KOPT-K1 (cell line): ENCODE data around the gene STON2.
"Not testable (repeated sequence)": the region's sequence is repeated elsewhere in the genome, so short reads cannot be mapped to it uniquely, and the experiment has no call there.

Source experiments
- H3K27ac ChIP-seq: fragments of 200-600 bp; sonication (generic); 2 replicates; pipeline ENCODE4 v1.5.1; 2016; ENCODE audit warnings: antibody characterized with exemption, mild to moderate bottlenecking, low read depth, low read length; ENCODE audit not compliant: poor library complexity, severe bottlenecking
- H3K36me3 ChIP-seq: fragments of 200-600 bp; sonication (generic); 2 replicates; pipeline ENCODE4 v1.5.1; 2017; ENCODE audit warnings: antibody characterized with exemption, mild to moderate bottlenecking, low read length, moderate library complexity; ENCODE audit not compliant: insufficient read depth
- H3K9me3 ChIP-seq: fragments of 200-600 bp; sonication (generic); 2 replicates; pipeline ENCODE4 v1.5.1; 2017; ENCODE audit warnings: antibody characterized with exemption, low read length, mild to moderate bottlenecking; ENCODE audit not compliant: insufficient read depth, poor library complexity, severe bottlenecking

STON2 gene

GRCh38 chr14:81432219-81432661 lies 32.1 kb upstream of the STON2 start:
- no peaks in the 10 kb centered on the region for H3K36me3 ChIP-seq
- H3K27ac ChIP-seq = no peak overlapping the region
- peaks cover 4% of the 10 kb centered on the region for H3K9me3 ChIP-seq

DNA sequence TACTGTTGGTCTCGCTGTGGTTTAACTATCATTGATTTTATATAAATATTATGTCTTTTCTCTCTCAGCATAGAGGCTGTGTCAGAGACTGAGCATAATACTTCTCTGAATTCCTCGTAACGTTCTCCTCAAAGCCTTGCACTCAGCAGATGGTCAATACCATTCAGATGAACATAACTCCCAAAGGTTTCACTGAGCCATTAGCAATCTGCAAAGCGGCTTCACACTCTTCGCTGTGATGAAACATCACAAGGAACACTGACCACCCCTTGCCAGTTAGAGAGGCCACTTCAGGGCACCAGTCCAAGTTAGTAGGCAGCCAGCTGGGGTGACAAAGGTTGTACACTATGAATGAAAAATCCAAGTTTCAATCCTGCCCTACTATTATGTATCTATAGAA lies 30.1 kb upstream of the STON2 start:
- Histone ChIP-seq H3K36me3 (no peaks in the 10 kb centered on the region), H3K27ac (no peak overlapping the region), H3K9me3 (no peaks in the 10 kb centered on the region)

DNA sequence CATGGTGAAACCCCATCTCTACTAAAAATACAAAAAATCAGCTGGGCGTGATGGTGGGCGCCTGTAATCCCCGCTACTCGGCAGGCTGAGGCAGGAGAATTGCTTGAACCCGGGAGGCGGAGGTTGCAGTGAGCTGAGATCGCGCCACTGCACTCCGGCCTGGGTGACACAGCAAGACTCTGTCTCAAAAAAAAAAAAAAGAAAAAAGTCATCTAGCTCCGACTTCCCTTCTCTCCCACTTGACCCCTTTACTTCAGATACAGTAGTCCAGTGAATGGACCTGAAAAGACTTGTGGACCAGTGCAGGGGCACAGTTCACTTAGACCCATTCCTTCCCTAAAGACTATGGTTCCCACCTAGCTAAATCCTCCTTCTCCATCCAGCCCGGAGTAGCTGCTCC lies 29.6 kb upstream of the STON2 start:
- H3K27ac ChIP-seq, H3K9me3 ChIP-seq: not testable (repeated sequence)

GRCh38 chr14:81429028-81429427 lies 28.9 kb upstream of the STON2 start:
- Histone ChIP-seq H3K36me3 (no peaks in the 10 kb centered on the region), H3K27ac (no peak overlapping the region), H3K9me3 (no peaks in the 10 kb centered on the region)

More for the DNA sequence above, 29.6 kb upstream of the STON2 start:
- H3K36me3 ChIP-seq = not testable (repeated sequence)

- no peak overlapping the region for H3K27ac ChIP-seq
- H3K36me3 ChIP-seq = no peaks in the 10 kb centered on the region
These were observed 27.4 kb upstream of the STON2 start for GRCh38 chr14:81427348-81428058.

GRCh38 chr14:81423504-81423903 lies 23.4 kb upstream of the STON2 start:
- peaks cover 2% of the 10 kb centered on the region for H3K9me3 ChIP-seq
- H3K36me3 ChIP-seq = no peaks in the 10 kb centered on the region
- no peak overlapping the region for H3K27ac ChIP-seq

More at GRCh38 chr14:81427348-81428058, 27.4 kb upstream of the STON2 start:
- no peaks in the 10 kb centered on the region for H3K9me3 ChIP-seq

DNA sequence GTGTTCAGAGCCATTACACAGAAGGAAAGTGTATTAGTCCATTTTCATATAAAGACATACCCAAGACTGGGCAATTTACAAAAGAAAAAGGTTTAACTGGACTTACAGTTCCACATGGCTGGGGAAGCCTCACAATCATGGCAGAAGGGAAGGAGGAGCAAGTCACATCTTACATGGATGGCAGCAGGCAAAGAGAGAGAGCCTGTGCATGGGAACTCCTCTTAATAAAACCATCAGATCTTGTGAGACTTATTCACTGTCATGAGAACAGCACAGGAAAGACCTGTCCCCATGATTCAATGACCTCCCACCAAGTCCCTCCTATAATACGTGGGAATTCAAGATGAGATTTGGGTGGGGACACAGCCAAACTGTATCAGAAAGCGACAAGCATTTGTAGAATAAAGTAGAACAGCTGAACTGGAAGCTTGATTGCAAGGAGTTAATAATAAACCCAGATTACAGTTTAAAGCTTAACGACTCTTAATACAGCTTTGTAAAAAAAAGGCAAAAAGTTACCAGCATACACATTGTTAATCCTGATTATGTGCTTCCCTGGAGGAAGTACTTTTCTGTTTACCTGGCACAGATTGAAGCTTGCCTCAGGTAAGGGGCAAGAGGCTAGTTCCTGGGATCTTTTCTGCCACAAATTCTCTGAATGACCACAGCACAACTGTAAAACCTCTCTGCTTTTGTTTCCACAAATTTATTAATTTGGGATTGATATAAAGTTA lies 18.1 kb upstream of the STON2 start:
- no peak overlapping the region for H3K27ac ChIP-seq
- peaks cover 14% of the 10 kb centered on the region for H3K9me3 ChIP-seq
- no peaks in the 10 kb centered on the region for H3K36me3 ChIP-seq

- no peak overlapping the region for H3K27ac ChIP-seq
- peaks cover 14% of the 10 kb centered on the region for H3K9me3 ChIP-seq
- no peaks in the 10 kb centered on the region for H3K36me3 ChIP-seq
These were observed 16.9 kb upstream of the STON2 start for GRCh38 chr14:81416981-81417380.

- Histone ChIP-seq H3K36me3 (no peaks in the 10 kb centered on the region), H3K27ac (no peak overlapping the region), H3K9me3 (peaks cover 14% of the 10 kb centered on the region)
These were observed 16.2 kb upstream of the STON2 start for GRCh38 chr14:81416194-81416952.

DNA sequence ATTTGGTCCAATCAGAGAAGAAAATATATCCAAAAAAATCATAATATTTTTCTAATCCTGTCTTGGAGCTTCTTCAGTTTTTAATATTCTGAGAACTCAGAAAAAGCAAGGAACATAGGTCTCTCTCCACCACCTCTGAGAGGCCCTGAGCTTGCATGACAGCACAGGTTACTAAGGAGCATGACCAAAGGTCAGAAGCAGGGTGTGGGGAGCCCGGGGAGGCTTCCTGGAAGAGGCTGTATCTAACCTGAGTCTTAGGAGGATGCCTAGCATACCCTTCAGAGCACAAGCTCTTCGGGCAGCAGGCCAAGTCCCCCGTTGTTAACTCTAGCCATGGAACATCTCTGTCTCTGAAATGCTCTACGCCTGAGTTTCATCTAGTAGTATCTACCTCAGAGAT lies 15.7 kb upstream of the STON2 start:
- Histone ChIP-seq H3K36me3 (no peaks in the 10 kb centered on the region), H3K9me3 (peaks cover 14% of the 10 kb centered on the region), H3K27ac (no peak overlapping the region)

GRCh38 chr14:81414123-81414522 lies 14.0 kb upstream of the STON2 start:
- Histone ChIP-seq H3K9me3 (peaks cover 14% of the 10 kb centered on the region), H3K27ac (no peak overlapping the region), H3K36me3 (no peaks in the 10 kb centered on the region)

DNA sequence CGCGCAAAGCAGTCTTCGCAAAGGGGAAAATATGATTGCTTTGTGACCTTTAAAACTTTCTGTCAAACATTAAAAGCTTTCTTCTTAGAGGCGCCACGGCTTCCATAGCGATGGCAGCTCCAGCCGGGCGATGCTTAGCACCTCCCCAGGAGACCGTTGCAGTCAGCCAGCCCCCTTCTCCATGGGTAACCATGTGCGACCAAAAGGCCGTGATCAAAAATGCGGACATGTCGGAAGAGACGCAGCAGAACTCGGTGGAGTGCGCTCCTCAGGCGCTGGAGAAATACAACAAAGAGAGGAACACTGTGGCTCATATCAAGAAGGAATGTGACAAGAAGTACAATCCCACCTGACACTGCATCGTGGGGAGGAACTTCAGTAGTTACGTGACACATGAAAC lies 12.7 kb upstream of the STON2 start:
- H3K27ac ChIP-seq = no peak overlapping the region
- no peaks in the 10 kb centered on the region for H3K36me3 ChIP-seq
- peaks cover 7% of the 10 kb centered on the region for H3K9me3 ChIP-seq

GRCh38 chr14:81408595-81408994 lies 8.5 kb upstream of the STON2 start:
- H3K27ac ChIP-seq = no peak overlapping the region
- no peaks in the 10 kb centered on the region for H3K36me3 ChIP-seq
- no peaks in the 10 kb centered on the region for H3K9me3 ChIP-seq

DNA sequence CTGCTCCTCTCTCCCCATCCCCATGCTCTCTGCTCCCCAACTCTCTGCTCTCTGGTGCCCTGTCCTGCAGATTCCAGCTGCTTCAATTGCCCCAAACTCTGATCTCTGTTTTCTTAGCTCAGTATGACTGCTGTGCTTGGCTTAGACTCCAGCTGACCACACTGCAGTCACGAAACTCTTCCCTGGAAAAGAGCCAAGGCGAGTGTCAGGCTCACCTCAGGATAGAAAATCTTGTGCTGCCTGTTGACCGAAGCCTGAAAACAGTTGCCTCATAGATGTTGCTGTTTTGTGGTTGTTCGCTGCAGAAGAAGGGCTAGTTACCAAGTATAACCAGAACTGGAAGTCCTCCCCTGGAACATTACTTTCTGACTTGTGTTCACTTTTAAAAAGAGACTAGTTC lies 6.7 kb upstream of the STON2 start:
- Histone ChIP-seq H3K36me3 (no peaks in the 10 kb centered on the region), H3K27ac (no peak overlapping the region), H3K9me3 (no peaks in the 10 kb centered on the region)

DNA sequence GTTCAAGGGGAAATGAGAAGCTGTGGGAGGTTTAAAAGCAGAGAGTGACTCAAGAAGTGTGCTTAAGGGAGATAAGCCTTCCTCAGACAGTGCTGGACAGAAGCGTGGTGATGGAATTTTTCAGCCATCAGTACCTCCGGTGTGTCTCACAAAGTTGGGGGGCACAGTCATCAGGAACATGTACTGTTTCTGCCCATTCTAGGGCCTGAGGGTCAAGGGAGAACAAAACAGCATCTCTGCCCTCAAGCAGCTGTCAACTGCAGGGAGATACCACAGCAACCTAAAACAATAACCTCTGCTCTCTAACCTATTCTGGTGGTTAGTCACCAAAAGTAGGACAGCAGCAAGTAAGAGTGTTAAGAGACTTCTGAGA lies 2.0 kb upstream of the STON2 start:
- Histone ChIP-seq H3K36me3 (no peaks in the 10 kb centered on the region), H3K9me3 (no peaks in the 10 kb centered on the region), H3K27ac (no peak overlapping the region)
